A673 (cell line): ENCODE results near the gene WSCD2.

Experiments used
- CTCF ChIP-seq: fragments of 300-800, 200-600 bp; sonication (generic); conservative IDR thresholded peaks from 2 replicates; pipeline ENCODE4 v1.5.1; 2017; ENCODE audit warnings: low read depth, mild to moderate bottlenecking, antibody characterized with exemption, low read length, moderate library complexity, mixed read lengths
- EZH2 ChIP-seq: fragments of 200-600 bp; sonication (generic); IDR thresholded peaks from 2 replicates; pipeline ENCODE4 v1.6.1; 2017; ENCODE audit warnings: borderline replicate concordance, low read depth, mild to moderate bottlenecking, mixed read lengths, antibody characterized with exemption, low read length; ENCODE audit not compliant: poor library complexity, severe bottlenecking

GRCh38 chr12:108285016-108285415, 155.9 kb downstream of the WSCD2 start:
- TF ChIP-seq CTCF (no peak), EZH2 (no peak)
